ENCODE measurements around the gene ALOX5. TPM values are rescaled to one million over a fixed set of nuclear protein-coding genes. Genes with fewer than 3 reads are reported as not detected.

The ALOX5 gene
- total RNA-seq, 1 donor from 2014 or later: 19.3 TPM

DNA sequence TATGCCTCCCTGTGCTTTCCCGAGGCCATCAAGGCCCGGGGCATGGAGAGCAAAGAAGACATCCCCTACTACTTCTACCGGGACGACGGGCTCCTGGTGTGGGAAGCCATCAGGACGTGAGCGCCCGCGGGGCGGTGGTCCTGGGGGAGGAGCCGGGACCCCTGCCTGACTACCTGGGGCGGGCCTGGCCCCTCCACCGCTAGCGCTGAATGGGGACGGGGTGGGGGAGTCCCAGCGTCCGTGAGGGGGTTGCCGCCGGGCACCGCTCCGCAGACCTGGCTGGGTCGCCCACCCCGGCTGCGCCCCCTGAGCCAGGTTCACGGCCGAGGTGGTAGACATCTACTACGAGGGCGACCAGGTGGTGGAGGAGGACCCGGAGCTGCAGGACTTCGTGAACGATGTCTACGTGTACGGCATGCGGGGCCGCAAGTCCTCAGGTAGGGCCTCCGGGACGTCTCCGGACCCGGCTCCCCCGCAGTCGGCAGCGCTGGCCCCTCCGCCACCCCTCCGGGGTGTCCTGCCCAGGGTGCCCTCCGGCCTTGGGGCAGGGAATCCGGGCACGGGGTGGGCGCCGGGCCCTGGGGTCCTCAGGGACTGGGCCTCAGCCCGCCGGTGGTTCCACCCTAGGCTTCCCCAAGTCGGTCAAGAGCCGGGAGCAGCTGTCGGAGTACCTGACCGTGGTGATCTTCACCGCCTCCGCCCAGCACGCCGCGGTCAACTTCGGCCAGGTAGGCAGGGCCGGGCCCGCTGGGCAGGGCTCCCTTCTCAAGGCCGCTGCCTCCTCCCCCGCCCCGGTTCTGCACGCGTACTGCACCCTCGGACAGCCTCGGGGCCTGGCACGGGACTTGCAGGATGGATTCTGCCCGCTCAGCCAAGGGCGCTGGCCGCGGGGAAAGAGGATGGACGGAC, 69.3 kb downstream of the ALOX5 start:
- no peak for DNase-seq (ENCODE audit: low spot score)

DNA sequence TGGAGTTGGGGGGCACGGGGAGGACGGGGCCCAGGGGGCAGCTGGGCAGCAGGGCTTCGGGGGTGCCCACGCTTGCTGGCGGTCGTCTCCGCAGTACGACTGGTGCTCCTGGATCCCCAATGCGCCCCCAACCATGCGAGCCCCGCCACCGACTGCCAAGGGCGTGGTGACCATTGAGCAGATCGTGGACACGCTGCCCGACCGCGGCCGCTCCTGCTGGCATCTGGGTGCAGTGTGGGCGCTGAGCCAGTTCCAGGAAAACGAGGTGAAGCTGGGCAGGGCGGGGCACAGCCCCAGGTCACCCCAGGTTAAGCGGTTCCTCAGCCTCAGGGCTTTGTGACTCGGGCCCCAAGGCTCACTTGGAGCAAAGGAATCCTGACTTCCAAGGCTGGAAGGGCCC, 70.0 kb downstream of the ALOX5 start:
- DNase-seq (ENCODE audit: low spot score): no peak

DNA sequence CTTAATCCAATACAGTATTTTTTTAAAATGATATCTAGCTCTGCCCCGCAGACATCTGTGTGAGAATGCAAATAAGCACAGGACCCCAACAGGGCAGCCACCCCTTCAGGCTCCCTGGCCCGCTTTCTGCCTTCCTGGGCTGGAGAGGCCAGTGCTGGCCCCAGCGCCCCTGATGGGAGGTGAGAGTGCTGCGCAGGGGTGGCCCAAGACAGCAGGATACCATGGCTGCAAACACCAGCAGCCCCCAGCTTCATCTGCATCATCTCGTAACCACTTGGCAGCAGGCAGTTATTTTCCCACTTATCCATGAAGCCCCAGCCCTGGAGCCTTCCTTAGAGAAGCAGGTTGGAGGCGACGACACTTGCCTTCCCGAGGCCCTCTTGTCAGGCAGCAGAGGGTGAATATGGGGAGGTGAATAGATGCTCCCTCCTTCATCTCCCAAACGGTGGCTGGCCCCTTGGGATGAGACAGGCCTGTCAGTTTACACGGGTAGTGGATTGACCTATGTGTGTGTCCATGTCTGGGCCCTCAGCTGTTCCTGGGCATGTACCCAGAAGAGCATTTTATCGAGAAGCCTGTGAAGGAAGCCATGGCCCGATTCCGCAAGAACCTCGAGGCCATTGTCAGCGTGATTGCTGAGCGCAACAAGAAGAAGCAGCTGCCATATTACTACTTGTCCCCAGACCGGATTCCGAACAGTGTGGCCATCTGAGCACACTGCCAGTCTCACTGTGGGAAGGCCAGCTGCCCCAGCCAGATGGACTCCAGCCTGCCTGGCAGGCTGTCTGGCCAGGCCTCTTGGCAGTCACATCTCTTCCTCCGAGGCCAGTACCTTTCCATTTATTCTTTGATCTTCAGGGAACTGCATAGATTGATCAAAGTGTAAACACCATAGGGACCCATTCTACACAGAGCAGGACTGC, 71.2 kb downstream of the ALOX5 start:
- DNase-seq (ENCODE audit: low spot score): no peak

DNA sequence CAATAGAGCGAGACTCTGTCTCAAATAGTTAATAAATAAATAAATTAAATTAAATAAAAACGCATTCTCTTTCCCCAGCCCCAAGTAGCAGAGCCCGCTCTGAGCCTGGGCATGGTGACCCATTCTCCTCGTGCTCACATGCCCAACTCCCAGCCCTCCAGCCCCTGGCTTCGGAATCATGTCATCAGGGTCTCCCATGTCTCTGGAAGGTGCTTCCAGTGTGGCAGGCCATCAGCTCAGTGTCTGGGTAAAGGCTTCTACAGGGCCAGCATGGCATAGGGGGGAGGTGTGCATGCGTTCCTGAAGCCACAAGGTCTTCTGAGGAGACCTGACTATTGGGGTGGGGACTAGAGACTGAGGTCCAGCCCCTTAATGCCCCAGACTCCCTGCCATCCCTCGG, 72.8 kb downstream of the ALOX5 start:
- DNase-seq (ENCODE audit: low spot score): no peak

DNA sequence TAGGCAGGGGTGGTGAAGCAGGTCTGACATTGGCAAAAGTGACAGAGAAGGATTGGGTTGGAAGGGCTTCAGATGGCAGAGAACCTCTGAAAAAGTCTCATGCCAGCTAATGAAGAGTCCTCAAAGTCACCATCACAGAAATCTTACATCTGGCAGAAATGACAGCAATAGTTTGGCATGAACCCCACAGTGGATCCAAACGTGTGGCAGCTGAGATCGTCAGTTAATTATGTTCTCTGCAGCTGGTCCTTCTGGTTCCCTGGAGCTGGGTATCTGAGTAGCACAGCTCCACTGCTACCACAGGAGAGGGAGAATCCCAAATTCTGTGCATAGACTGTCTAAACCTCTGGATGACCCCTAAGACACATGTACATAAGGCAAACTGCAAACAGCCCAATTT, 73.4 kb downstream of the ALOX5 start:
- no peak for DNase-seq (ENCODE audit: low spot score)

DNA sequence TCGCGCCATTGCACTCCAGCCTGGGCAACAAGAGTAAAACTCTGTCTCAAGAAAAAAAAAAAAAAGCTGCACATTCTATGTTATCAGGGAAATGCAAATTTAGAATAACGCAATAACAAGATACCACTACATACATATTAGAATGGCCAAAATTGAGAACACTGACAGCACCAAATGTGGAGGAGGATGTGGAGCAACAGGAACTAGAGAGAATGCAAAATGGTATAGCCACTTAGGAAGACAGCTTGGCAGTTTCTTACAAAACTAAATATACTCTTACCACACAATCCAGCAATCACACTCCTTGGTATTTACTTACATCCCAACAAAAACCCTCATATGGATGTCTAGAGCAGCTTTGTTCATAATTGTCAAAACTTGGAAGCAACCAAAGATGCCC, 76.8 kb downstream of the ALOX5 start:
- no peak for DNase-seq (ENCODE audit: low spot score)

DNA sequence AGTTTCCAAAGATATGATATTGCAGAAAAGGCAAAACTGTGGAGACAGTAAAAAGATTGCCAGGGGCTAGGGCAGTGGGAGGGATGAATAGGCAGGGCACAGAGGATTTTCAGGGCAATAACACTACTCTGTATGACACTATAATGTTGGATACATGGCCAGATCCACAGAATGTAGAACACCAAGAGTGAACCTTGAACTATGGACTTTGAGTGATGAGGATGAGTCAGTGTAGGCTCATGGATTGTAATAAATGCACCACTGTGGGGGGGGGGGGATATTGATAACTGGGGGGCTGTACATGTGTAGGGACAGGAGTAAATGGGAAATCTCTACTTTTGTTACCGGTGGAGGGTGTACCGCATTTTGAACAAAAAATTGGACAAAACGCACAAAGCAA, 77.4 kb downstream of the ALOX5 start:
- no peak for DNase-seq (ENCODE audit: low spot score)

DNA sequence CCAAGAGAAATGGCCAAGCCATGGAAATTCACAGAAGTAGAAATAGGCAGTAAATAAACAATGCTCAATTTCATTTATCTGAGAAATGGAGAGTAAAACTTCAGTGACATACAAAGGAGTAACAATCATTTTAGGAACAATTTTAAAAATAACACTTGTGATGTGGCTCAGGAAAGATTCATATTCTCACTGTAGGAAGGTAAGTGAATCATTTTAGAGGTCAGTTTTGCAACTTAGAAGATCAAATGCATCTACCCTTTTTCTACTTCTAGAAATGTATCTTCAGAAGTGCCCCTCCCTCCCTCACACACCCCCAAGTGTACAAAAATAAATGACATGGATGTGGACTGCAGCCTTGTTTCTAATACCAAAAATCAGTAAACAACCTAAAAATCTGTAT, 78.3 kb downstream of the ALOX5 start:
- DNase-seq (ENCODE audit: low spot score): no peak

DNA sequence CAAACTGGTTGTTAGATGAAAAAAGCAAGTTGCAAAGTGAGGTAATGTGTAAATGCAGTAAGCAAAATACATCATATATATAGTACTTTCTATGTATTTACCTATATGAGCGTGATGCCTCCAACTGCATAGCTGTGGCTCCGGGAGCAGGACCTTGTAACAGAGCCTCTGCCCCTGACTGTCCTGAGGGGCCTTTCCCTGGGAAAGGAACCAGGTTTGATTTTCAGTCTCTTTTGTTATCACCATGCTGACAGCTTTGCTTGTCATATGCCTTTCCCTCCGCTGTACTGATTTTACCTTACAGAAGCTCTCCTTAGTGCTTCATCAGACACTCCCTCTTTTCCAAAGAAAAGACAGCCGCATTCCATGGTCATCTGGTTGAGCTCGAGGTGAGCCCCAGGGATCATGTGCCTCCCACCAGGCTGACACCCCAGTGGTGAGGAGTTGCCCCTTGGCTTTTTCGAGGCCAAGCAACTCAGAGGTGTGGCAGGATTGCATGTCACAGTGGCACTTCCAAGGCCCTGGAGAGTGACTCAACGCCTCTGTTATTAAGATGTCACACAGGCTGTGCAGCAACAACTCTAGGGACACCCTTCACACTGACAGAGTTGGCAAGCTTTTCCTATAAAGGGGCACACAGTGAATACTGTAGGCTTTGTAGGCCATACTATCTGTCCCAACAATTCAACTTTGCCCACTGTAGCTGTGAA, 78.9 kb downstream of the ALOX5 start:
- no peak for DNase-seq (ENCODE audit: low spot score)

DNA sequence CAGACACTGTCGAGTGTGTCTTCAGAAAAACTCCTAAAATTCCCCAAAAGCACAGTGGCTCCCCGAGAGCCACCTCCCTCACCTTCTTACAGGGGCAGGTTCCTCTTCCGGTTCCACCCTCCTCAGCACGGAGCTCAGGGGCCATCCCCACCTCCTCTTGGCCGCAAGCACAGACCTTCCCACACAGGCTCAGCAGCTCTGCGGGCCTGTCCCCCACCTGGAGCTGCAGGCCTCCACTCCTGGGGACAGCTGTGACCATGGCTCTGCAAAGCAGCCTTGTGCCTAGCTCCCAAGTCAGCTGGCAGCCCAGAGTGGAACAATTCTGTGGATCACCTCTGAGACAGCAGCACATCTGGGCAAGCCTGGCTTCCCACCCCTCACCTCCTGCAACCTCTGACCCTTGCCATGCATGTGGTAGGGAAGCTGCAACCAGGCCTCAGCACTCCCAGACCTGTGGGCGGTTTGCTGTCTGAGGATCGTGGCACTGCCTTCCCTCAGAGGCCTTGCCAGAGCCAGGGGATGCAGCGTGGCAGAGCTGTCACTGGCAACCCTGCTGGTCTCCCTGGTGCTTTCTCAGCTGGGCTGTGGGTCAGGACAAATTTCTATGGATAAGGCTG, 79.7 kb downstream of the ALOX5 start:
- DNase-seq (ENCODE audit: low spot score): no peak

DNA sequence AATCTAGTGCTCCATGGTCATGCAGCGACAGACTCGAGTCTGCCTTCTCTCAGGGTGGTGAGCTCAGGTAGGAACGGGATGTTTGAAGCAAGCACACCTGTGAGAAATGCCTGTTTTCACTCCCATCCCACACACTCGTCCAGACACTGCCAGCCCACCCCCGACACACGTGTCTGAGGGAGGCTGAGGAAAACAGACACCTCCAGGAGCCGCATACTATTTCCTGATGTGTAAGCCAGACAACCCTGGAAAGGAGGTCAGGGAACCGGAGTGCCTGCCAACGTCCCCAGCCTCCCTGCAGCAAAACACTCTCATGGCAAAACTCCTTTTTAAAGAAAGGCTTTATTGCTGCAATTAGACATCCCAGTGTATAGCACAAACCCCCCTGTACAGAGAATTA, 80.2 kb downstream of the ALOX5 start:
- DNase-seq (ENCODE audit: low spot score): no peak

DNA sequence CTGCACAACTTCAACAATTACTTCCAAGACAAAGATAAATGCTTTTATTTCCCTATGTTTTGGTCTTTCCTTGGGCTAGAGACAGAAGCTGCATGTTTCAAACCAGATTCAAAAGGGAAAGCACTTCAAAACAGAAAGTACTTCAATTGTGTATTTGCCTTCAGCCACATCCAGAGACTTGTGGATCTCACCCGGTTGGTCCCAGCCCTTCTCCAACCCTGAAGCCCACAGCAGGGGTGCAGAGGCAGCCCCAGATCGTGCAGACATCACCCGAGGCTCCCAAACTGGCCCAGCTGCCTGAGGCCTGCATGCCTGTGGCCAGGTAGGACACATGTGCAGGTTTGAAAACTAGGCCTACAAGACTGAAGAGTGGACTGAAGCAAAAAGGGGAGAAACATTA, 80.8 kb downstream of the ALOX5 start:
- DNase-seq (ENCODE audit: low spot score): no peak

DNA sequence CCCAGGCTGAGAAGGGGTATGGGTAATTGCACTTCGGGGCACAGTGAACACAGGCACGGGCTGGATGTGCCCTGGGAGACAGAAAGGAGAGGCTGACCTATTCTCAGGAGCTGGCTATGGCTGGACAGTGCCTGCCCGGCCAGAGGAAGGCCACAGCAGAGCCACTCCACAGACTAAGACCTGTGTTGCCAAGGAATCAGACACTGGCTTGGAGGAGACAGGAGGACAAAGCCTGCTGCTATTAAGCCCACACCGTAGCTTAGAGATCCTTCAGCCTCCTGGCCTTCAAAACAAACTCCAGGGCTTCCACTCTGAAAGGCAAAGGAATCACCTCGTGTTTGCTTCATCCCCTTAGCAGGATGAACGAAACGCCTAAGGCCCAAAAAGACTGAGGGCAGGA, 82.2 kb downstream of the ALOX5 start:
- DNase-seq (ENCODE audit: low spot score): no peak

DNA sequence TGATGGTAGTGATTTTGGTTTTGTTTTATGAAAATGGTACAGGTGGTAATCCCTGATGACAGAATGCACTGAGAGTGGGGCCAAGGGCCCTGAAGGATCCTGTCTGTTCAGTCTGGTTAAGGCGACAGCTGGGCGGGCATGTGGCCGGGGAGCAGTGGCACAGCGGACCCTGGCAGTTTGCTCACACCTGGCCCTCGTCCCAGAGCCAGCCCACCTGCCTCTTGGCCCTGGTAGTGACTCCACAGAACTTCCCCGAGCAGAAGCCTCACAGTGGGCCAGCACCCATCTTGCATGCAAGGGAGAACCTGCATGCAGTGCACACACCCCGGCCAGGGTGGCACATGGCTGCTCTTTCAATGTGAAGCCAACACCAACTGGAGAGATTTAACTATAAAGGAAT, 82.8 kb downstream of the ALOX5 start:
- DNase-seq (ENCODE audit: low spot score): no peak

DNA sequence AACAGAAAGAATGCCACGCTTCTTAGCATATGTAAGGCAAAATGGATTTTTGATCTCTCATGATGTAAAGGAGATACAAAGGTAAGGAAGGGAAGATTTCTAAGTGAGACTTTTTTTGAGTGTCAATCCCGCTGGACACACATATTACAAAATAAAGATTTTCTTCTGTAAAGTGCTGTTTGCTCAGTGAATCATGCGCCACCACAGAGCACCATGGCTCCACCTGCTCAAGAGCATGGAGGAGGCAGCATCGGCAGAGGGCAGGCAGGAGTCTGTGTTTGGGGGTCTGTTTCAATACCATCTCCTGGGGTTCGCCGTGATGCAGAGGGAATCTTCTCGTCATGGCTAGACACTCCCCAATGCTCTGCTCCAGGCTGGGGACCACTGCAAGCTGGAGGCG, 83.5 kb downstream of the ALOX5 start:
- no peak for DNase-seq (ENCODE audit: low spot score)

DNA sequence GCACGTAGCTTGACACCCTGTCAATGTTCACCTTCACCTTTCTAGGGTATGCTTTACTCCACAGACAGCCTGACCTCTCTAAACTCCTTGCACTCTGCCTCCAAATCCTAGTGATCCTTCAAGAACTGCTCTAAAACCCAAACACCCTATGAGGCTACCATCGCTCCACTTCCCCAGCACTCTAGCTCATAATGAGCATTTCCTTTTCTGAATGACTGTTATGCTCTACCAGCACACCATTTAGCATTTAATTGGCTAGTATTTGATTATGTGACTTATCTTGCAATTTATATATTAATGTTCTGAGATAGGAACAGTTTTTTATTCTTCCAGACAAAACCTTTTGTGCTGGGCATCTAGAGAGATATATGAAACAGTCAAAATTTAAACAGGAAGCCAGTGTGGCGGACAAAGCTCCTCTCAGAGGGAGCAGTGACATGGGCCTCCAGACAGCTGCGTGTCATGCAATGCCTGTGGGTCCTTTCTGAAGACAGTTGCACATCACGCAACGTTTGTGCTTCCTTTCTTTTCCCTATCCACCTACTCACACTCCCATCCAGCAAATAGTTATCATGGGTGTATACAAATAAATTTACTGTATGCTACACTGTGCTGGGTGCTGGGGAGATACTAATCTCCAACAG, 86.3 kb downstream of the ALOX5 start:
- DNase-seq (ENCODE audit: low spot score): no peak

DNA sequence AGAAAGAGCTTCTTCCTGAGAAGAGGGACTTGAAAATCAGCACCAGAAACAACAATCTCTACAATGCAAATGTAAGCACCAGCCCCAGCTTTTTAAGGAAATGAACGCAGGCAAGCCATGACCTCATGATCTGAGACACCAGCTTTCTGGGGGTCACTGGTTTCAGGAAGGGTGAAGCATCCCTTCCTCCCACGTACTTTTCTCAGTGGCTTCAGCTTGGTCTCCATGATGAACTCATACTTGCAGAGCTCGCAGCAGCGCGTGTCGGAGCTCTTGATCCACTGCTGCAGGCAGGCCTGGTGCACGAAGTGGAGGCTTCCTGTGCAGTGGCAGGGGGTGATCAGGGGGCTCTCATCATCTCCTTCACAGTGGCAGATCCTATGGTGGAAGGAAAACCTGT, 87.0 kb downstream of the ALOX5 start:
- DNase-seq (ENCODE audit: low spot score): no peak

DNA sequence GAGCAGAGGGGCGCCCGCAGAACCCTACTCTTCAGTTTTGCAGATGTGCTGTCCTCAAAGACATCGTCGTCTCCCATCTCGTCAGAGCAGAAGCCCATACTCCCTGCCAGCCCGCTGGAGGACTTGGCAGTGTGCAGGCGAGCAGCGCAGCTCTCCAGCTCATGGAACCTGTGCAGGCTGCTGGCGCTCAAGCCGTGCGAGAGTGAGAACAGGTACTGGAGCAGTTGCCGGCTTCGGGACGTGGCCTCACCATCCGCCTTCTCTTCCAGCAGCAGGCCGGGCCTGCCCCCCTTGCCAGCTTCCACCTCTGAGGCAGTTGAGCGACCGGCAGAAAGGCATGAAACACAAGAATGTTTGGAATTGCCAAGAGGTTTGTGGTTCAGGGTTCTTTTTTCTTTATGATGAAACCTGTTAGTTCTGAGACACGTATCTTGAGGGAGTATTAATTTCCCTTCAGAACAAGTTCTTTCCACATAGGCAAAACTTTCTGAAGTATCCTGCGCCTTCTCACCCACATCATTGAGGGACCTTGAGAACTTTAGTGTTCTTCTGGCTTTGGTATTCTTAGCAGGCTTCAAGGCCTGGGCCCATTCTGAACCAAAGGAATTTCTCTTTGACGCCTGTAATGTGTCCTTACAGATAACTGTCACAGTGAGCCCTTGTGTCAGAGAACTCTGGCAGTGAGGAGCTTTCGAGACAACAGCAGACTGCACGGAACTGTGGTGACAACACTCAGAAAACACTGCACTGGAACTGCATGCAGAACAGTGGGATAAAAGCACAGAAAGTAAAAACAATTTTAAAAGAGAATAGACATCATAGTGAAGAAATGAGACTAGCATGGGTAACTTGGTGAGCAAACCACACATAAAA, 89.5 kb downstream of the ALOX5 start:
- no peak for DNase-seq (ENCODE audit: low spot score)

DNA sequence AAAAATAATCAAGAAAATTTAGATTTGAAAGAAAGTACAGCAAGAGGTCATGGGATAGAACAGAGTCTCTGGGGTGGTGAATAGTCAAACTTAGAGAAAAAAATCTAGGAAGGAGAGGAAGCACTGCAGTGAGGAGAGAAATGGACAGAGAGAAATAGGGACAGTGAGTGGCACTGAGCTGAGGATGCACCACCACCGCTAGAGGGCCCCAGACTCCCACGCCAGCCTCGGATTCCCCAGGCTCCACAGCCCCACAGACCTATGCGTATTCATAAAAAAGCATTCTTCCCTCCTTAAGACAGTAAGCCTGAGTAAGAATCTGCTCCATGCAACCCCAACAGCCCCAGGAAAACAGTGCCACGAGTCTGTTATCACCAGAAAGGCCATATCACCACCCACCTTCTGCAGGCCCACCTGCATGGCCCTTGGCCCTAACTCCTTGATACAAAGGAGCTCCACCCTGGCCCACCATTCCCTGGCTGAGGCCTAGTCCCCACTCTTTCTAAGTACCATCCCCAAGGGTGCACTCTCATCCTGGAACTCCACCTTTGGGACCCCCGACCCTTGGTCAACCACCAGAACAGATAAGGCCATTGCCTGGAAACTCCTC, 91.0 kb downstream of the ALOX5 start:
- peak; percentile 67 for DNase-seq (ENCODE audit: low spot score)

DNA sequence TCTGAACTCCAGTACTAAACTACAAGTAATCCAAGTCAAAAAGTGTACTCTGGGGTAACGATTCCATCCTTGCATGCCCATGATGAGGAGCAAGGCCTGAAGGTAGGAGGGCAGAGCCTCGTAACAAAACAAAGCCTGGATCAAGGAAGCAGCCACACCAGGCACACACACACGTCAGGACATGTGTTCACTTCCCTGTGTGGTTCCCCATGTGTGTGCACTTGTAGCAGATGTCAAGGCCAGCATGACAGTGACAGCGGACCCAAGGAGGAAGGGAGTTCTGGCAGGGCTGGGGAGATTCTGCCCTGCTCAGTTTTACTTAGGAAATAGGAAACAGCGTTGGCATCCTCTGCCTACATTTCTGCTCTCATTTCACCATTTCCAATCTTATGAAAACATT, 92.8 kb downstream of the ALOX5 start:
- DNase-seq (ENCODE audit: low spot score): no peak
